Measurements from ENCODE around the gene EMX1.

The EMX1 gene

DNA sequence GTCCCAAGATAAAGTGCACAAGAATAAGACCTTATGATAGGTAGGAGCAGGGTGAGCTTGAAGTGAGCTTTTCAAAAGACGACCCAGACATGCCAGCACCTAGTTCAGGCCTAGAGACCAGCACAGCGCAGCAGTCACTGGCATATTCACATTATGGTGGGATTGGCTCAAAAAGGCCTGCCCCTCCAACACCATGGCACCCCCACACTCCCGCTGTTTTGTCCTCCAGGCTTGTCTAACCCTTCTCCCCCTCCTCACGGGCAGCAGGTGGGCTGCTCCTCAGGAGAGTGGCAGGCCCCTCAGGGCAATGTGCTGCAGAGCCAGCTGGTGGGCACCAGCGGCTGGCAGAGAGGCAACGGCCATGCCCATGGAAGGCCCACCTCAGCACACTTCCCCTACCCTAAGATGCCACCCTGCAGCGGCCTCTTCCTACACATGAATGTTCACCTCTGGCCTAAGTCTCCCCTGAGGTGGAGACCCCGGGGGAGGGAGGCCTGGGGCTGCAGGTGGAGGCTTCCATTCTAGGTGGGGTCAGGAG, 25.6 kb downstream of the EMX1 start:
- no peak for DNase-seq (ENCODE audit: low read depth in 2 of 2)

DNA sequence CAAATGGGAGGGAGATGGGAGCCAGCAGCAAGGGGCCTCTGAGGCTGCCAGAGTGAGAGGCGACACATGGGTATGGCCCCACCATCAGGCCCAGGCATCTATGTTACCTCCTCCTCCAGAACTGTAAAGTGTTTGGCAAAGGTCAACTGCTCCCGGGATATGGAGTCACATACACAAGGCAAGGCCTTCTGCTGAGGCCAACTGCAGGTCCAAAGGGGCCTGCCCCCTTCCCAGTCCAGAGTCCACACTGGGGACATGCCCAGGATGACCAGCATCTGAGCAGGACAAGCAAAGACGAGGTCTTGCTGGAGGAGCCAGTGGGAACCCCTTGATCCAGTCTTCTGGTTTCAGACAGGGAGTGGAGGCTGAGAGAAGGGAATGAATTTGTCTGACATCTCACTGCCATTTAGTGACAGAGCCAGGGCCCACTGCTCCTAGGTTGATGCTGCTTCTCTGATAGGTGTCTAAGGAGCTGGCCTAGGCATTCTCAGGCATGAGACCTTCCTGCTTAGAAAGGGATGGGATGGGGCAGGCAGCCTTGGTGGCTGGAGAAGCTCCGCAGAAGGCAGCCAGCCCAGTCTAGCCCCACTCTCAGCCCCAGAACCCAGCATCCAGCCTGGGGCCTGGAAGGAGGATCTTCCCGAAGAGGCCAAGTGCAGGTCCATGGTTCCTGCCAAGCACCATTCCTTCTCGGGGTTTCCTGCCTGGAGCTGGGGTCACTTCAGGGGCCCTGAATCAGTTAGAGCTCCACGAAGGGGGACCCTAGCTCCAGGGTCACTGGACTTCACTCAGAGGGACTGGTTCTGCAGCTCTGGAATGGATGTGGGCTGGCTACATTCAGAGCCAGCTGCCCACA, 26.4 kb downstream of the EMX1 start:
- DNase-seq (ENCODE audit: low read depth in 2 of 2), result no peak

DNA sequence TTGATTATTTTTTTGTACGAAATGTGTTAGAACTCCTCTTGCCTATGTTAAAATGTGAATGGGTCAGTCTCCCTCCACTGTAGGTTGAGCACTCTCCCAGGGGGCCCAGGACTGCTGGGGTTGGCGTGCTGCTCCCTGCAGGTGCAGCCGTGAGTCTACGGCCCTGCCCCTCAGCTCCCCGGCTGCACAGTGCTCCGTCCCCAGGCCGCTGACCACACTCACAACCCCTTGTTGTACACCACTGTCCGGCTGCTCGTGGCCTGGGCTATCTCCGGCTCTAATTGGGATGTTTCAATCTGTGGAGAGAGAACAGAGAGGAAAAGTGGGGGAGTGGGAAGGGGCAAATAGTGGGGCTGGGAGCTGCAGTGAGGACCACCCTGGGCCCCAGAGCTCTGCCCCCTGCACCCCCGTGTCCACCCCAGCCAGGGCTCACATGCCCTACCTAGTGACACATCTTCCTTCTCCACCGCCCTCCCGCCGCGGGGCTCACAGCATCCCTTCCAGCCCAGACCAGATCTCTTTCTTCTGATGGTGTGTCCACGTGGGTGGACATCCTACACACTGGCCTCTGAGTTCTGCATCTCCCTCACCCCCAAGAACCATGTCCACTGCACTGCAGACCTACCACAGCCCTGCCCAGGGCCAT, 27.6 kb downstream of the EMX1 start:
- DNase-seq (ENCODE audit: low read depth in 2 of 2), result no peak

DNA sequence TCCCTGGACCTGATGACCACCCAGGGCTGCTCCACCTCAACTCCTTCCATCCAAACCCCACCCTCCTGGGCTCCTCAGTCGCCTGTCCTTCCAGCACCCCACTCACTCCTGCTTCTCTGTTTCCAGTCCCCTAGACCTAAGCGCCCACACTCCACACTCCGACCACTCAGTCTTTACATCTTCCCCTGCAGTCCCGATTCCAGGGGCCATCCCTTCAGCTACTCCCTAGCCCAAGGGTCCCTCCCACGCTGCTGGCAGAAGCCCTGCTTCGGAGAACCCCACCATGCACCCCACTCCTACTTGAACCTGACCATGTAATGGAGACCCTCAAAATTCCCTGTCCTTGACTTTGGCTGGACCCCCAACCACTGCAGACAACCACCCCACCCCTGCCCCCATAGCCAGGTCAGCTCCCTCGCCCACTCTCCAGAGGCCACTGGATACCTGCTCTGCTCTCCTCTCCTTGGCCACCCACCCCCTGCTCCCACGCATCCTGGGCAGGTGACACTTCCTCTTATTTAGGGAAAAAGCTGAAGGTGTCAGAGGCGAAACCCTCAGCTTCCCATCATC, 28.2 kb downstream of the EMX1 start:
- DNase-seq (ENCODE audit: low read depth in 2 of 2), result no peak

DNA sequence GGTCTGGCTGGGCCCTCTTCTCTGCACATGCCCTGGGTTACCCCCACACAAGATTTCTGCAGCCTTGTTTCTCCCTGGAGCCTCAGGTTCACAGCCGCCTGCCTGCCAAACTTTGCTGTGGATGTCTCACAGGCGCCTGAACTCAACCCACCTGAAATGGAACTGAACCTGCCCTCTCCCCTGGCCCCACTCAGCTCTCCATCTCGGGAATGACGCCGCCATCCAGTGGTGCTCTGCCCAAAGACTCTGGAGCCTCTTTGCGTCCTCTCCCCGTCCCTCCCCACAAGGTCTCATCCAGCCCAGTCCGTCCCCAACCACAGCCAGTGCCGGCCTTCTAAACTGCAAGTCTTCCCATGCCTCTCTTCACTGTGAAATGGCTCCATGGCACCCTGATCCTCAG, 29.1 kb downstream of the EMX1 start:
- no peak for DNase-seq (ENCODE audit: low read depth in 2 of 2)

DNA sequence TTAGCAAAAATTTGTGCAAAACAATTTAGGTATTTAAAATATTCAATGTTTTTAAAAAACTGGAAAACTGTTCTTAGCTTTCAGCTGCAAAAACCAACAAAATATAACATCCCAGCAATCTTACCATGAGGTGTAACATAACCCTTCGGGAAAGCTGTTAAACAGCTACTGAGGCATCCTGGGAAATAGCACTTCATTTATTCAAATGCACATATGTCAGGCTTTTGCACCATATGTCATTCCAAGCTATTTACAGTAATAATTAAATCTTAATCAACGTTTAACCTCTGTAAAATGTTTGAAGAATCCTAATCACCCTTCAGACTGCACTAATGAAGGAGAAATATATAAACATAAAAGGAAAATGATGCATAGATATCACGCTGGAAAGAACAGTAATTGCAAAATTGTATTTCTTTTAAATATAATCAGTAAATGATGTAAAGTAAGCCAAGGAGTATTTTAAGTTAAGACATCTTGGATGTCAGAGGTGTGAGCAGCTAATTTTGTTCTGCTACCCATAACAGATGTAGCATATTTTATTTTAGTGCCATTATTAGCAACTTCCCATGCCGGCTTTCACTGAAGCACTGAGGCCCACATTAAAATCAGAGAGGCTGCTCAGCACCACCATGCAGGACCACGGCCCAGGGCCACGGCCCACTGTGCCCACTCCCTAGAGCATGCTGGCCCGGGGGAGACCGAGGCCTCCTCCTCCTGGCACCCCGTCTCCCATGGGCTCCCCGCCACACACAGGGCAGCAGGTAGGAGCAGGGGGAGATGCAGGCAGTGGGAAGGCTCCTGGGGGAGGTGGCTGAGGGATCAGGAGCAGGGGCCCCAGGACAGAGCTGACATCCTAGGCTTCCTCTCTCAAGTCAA, 30.9 kb downstream of the EMX1 start:
- DNase-seq (ENCODE audit: low read depth in 2 of 2), result no peak

DNA sequence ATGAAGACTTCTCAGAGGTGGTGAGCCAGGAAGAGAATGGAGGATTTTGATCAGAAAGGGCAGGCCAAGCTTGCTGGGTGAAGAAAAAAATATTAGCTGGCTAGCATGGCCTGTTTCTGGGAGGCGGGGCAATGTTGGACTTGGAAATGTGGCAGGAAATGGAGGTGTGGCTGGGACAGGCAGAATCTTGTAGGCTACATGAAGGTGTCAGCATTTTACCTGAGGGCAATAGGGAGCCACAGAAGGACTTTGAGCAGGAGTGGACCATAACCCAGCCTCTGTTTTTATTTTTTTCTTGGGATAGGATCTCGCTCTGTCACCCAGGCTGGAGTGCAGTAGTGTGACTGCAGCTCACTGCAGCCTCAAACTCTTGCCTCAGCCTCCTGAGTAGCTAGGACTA, 31.7 kb downstream of the EMX1 start:
- no peak for DNase-seq (ENCODE audit: low read depth in 2 of 2)

DNA sequence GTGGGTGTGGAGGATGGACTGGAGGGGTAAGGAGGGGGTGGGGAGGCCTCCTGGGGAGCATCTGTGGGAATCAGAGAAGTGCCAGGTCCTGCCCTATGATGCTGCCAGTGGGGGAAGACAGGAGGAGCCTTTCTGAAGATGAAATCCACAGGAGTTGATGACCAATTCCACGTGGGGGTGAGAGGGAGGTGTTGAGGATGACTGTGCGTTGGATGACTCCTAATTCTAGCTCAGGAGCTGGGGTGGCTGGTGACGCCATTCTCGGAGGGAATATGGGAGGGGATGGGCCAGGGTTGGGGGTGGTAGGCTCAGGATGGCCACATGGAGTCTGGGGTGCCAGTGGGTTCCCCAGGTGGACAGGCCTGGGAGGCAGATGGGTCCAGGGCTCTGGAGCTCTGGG, 32.3 kb downstream of the EMX1 start:
- DNase-seq (ENCODE audit: low read depth in 2 of 2), result no peak

DNA sequence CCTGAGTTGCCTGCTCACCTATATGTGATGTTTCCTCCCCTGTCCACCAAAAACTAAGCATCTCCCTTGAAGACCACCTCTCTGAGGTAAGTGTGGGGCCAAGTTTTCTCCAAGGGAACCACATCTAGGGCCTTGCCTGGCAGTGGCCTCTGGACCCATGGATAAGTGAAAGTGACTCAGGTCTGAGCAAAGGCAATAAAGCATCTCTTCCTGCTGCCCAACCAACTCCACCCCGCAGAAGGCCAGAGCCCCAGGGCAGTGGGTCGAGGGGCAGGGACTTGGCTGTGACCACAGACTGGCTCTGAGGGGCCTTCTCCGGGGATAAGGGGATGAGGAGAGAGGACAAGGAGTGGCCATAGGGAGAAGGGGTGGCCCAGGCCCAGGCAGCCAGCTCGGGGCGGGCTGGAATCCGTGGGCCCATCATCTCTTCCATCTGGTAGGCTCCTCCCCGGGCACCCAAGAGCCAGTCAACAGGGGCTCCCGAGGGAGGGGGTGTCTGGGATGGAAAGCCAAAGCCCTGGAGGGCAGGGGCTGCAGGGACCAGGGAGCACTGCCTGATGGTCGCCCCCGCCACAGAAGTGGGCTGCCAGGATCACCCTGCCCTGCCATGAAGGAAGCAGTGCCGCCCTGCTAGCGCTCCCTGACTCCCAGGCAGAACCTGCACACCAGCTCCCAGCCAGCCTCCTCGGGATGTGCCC, 33.4 kb downstream of the EMX1 start:
- DNase-seq (ENCODE audit: low read depth in 2 of 2), result no peak

DNA sequence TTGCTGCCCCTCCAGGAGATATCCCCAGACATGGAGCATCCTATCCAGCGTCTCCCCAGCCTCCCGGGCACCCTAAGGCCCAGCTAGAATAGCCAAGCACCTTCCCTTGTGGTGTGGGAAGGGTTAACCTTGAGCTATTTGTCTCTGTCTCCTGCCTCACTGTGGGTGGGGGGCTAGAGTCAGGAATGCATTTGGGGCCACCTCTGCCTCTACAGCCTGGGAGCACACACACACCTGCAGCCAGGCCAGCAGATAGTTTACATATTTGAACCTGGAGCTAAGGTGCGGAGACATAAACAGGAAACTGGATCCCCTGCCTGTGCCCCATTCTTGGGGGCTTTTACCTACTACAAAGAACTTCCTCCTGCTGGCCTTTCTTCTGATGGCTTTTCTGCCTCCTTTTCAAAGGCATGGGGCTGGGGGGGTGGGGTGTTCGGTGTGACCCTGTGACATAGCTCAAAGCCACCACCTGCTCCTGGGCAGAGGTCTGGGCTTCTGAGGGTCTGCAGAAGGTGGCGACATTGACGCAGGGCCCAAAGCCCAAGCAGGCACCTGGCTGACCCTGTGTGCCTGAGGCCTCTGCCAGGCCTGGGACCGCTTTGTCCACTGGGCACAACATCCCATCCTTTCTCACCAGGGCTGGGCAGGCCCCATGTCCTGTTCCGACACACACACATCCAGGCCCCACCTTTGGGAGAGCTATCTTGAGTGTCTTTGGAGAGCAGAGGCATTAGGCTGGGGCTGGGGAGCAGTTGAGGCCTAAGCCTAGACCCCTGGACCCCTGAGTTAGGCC, 34.2 kb downstream of the EMX1 start:
- DNase-seq (ENCODE audit: low read depth in 2 of 2), result no peak

DNA sequence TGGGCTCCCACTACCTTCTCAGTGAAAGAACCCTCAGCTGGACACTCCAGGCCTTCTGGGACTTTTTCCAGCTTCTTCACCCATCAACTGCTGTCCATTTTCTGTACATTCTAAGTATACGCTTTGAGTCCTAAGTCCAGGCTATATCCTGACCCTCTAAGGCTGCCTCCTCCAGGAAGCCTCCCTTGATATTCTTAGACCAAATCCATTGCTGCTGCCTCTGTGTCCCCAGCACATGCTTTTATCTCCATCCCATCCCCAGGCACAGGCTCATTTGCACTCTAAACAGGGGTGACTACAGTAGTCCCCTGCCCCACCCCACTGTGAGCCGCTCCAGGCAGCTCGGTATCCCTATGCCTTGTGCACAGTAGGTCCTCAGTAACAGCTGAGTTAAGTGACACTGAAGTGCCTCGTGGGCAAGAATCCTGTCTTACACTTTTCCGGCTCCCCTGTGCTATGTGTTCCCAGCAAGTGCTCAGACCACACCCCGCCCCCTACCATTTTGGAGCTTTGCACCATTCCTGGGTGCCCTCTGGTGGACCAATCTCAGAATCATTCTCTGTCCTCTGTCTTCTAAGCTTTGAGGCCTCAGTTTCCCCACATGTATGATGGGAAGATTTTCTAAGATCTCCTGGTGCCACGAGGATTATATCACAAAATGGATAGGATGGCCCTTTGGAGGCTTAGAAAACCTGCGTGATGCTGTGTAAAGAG, 34.9 kb downstream of the EMX1 start:
- DNase-seq (ENCODE audit: low read depth in 2 of 2), result no peak

DNA sequence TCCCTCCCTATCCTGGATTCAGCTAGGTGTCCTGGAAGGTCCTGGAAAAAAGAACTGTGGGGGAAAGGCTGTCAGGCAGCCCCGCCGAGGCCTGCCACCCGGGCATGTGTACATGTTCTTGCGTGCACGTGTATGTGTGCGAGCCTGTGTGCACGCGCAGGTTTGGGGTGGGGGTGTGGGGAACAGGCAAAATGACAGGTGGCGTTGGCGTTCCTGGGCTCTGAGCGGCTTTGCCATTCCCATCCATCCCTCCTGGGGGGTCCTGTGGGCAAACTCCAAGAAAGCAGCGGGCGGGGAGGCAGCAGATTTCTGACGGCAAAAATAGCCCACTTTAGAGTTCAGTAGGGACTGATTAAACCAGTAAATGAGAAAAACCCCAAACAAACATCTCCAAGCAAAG, 35.6 kb downstream of the EMX1 start:
- DNase-seq (ENCODE audit: low read depth in 2 of 2), result no peak

DNA sequence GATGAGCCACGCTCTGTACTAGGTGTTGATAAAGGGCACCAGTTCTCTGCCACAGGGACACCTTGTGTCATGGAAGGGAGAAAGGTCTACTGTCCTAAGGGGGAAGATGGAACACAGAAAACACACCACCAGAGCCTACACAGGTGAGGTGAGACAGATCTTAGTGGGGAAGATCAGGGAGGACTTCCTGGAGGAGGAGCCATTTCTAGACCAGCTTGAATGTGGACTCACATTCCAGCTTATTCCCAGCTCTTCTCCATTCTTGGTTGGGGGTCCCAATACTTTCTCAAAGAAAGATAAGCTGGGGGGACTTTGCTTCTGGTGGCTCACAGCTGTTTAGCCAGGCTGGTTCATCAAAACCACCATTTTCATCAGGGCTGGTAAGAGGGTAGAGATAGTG, 36.2 kb downstream of the EMX1 start:
- DNase-seq (ENCODE audit: low read depth in 2 of 2), result no peak

DNA sequence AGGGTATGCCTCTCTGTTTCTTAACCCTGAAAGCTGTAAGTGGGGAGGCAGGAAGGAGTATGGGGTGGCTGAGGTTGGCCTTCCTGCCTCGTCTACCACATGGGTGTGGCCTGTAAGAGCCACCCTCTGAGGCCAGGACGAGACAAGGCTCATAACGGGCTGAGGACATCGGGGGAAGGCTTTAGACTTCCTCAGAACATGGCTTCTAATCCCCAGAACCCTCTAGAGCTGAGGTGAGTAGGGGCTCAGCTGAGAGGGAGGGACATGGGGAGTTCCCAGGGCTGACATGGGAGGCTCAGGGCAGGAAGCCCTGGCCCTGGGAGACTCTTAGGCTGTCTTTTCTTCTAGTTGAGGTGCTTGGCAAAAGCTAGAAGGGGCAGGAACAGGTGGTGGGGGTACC, 36.7 kb downstream of the EMX1 start:
- DNase-seq (ENCODE audit: low read depth in 2 of 2), result no peak

DNA sequence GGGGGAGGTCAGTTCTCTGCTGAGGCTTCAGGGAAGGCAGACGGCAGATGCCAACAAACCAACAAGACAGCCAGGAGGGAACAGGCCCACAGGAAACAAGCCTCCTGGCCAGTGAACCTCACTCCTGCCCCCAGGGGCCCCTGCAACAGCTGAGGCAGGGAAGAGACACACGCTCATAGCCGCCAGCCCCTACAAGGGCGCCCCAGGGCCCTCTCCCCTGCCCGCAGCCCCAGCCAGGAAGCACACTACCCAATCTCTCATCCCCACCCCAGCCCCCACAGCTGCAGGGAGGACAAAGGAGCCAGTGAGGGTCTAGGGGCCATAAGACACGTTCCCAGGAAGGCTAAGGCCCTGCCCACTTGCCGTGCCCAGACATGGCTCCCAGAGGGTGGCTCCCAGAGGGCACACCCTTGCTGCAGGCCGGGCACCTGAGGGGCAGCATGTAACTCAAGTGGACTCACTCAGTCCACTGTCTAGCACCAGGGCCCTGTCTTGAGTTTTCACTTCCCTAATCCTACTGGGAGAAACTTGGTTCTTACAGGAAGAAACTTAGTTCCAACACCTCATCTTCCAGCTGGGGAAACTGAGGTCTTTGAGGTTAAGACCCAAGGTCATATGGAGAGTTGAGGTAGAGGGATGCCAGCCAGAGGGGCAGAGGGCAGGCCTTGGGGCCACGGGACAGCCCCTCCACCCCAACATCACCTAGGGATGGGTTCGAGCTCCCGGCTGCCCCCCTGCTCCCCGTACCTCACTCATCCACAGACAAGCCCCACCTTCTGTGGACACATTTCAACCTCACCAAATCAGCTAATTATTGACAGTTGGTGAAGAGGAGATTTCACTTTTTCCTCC, 37.3 kb downstream of the EMX1 start:
- DNase-seq (ENCODE audit: low read depth in 2 of 2), result no peak

DNA sequence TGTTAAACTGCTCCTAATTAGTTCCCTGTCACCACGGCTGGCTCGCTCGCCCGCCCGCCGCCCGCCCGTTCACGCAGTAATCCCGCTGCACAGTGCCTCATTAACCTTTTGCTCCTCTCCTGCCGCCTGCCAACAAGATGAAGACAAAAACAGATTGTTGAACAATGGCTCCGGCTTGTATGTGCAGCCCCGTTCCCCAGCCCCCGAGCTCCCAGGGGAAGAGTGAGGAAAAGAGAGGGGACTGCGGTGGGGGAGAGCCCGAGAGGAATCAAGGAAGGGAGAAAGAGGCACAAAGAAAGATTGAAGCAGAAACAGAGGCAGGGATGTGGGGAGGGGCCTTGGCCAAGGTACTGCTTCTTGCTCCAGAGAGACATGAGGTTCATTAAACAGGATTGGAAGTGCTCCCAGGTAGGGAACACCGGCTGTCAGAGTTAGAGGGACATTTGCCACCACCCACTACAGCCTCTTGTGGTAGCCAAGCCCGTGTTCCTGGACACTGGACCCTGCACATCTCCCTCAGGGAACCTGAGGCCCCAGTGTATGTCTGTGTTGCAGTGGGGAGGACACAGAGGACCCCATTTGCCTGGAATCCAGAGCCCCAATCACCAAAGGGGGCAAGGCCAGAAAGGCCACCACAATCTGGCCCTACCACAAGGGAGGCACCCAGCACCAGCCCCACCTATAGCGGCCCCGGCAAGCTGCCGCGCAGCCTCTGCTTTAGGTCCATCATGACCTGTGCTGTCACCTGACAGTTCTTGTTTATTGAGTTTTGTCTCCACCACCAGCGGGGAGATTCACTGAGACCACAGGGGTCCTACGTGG, 38.1 kb downstream of the EMX1 start:
- no peak for DNase-seq (ENCODE audit: low read depth in 2 of 2)

DNA sequence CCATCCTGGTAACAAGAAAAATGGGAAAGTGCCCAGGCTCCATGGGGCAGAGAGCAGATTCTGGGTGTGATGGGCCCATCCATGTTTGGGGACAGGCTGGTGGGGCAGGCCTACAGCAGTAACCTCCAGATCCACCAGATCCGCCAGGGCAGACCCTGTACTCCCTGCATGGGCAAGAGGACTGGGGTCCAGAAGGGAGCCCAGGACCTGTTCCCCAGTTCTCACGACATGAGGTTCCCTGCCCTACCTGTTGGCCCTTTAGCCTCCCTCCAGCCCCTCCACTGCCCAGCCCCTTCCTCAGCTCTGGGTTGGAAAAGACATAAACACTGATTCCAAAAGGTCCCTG, 38.7 kb downstream of the EMX1 start:
- DNase-seq (ENCODE audit: low read depth in 2 of 2), result no peak

DNA sequence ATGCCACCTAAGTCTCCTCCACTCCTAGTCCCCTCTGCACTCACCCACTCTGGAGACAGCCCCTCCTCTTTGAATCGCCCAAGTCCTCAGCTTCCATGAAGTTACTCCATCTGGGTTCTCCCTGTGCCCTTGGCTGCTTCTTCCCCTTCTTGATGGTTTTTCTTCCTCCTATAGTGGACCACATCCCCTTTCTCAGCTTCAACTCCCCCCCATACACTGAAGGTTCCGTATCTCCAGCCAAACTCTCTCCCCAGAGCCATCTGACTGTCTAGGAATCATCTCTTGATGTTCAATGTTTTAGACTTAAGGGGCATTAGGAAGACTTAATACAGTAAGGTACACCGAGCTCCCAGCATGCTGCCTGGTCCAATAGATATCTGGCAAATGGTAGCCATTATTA, 39.6 kb downstream of the EMX1 start:
- no peak for DNase-seq (ENCODE audit: low read depth in 2 of 2)

All from stimulated activated CD8-positive, alpha-beta memory T cell treated with anti-CD3 and anti-CD28 coated beads, Interleukin-7, amount 100 ng/mL, for 4 hours (primary cell).